Measurements from ENCODE around the gene MBD5. TPM values are rescaled to one million over a fixed set of nuclear protein-coding genes. Genes with fewer than 3 reads are reported as not detected.

Gene MBD5
- total RNA-seq, 6 experiments from 2014 or later: 7.9 to 15.6 (median 11.9) TPM

GRCh38 chr2:148447877-148448276 lies 427.0 kb downstream of the MBD5 start:
- Histone ChIP-seq H3K4me3 (no peak overlapping the region), H3K9me3 (no peaks in the 10 kb centered on the region), H3K27me3 (no peaks in the 10 kb centered on the region), H3K4me1 (no peaks in the 10 kb centered on the region), H3K27ac (no peak overlapping the region), H3K36me3 (no peaks in the 10 kb centered on the region)
- ATAC-seq (no peak), DNase-seq (no peak)
- TF ChIP-seq POLR2A (IDR thresholded peaks at IDR 0.05): no peak
- TF ChIP-seq CTCF (IDR thresholded peaks at IDR 0.05): no peak
- no CpG with 5 or more reads among the region's 1 CpG for WGBS (ENCODE audit: insufficient coverage, low coverage, low lambda C conversion rate, missing lambda C conversion rate)
- intact Hi-C loops (cut with DNase I): no loop called here

GRCh38 chr2:148450531-148450930 lies 429.6 kb downstream of the MBD5 start:
- ATAC-seq (no peak), DNase-seq (no peak)
- TF ChIP-seq POLR2A (IDR thresholded peaks at IDR 0.05) (no peak), CTCF (IDR thresholded peaks at IDR 0.05) (no peak)
- 82% methylated on average over 3 of the region's 3 CpGs for WGBS (ENCODE audit: insufficient coverage, low coverage, low lambda C conversion rate, missing lambda C conversion rate)
- intact Hi-C loops (cut with DNase I): no loop called here
- no peaks in the 10 kb centered on the region for H3K9me3 ChIP-seq
- no peak overlapping the region for H3K27ac ChIP-seq
- no peaks in the 10 kb centered on the region for H3K27me3 ChIP-seq
- H3K4me1 ChIP-seq: no peaks in the 10 kb centered on the region
- H3K36me3 ChIP-seq: no peaks in the 10 kb centered on the region
- H3K4me3 ChIP-seq: no peak overlapping the region

GRCh38 chr2:148451046-148451445 lies 430.2 kb downstream of the MBD5 start:
- Histone ChIP-seq H3K27ac (no peak overlapping the region), H3K4me3 (no peak overlapping the region), H3K4me1 (no peaks in the 10 kb centered on the region), H3K27me3 (no peaks in the 10 kb centered on the region), H3K36me3 (no peaks in the 10 kb centered on the region), H3K9me3 (no peaks in the 10 kb centered on the region)
- ATAC-seq (no peak), DNase-seq (no peak)
- TF ChIP-seq POLR2A (IDR thresholded peaks at IDR 0.05): no peak
- 100% methylated on average over 2 of the region's 2 CpGs for WGBS (ENCODE audit: insufficient coverage, low coverage, low lambda C conversion rate, missing lambda C conversion rate)
- intact Hi-C loops (cut with DNase I): no loop called here

- H3K9me3 ChIP-seq: no peaks in the 10 kb centered on the region
- no peaks in the 10 kb centered on the region for H3K36me3 ChIP-seq
- H3K4me3 ChIP-seq: no peak overlapping the region
- DNase-seq (no peak), ATAC-seq (no peak)
- no peaks in the 10 kb centered on the region for H3K4me1 ChIP-seq
- WGBS (ENCODE audit: insufficient coverage, low coverage, low lambda C conversion rate, missing lambda C conversion rate): 100% methylated on average over 4 of the region's 4 CpGs
- no peak overlapping the region for H3K27ac ChIP-seq
- H3K27me3 ChIP-seq: no peaks in the 10 kb centered on the region
- TF ChIP-seq CTCF (IDR thresholded peaks at IDR 0.05) (no peak), POLR2A (IDR thresholded peaks at IDR 0.05) (no peak)
- intact Hi-C loops (cut with DNase I): no loop called here
These were observed 434.9 kb downstream of the MBD5 start for GRCh38 chr2:148455791-148456190.

- intact Hi-C loops (cut with DNase I): no loop called here
- WGBS (ENCODE audit: insufficient coverage, low coverage, low lambda C conversion rate, missing lambda C conversion rate): 95% methylated on average over 2 of the region's 2 CpGs
- Histone ChIP-seq H3K36me3 (no peaks in the 10 kb centered on the region), H3K27ac (no peak overlapping the region), H3K27me3 (no peaks in the 10 kb centered on the region), H3K4me1 (no peaks in the 10 kb centered on the region), H3K9me3 (no peaks in the 10 kb centered on the region), H3K4me3 (no peak overlapping the region)
- no peak for ATAC-seq
- no peak for DNase-seq
- TF ChIP-seq POLR2A (IDR thresholded peaks at IDR 0.05) (no peak), CTCF (IDR thresholded peaks at IDR 0.05) (no peak)
These were observed 437.3 kb downstream of the MBD5 start for GRCh38 chr2:148458171-148458570.
